ENCODE data around the gene ABTB2.

- no peak for TF ChIP-seq CTCF (IDR thresholded peaks at IDR 0.05)
- TF ChIP-seq POLR2A (IDR thresholded peaks at IDR 0.05), result no peak
These were observed 176.6 kb downstream of the ABTB2 start for GRCh38 chr11:34181251-34181650.
